Muscle of arm (tissue), 12 donors: ENCODE results near the gene RPL10A. TPM values are rescaled to one million over a fixed set of nuclear protein-coding genes. Genes with fewer than 3 reads are reported as not detected.
A peak's percentile ranks its signal among the peaks of the same experiment; 100 is the strongest.

ENCODE experiments used
- DNase-seq: peaks from one replicate; pipeline ENCODE4 v3.0.0-alpha.2; 2013
- polyA plus RNA-seq, 12 donors: library from polyadenylated mRNA; unstranded; fragments of 120-200 nt; gene quantifications; one replicate each; pipeline ENCODE4 v1.2.1, GENCODE V29; 2013; ENCODE audit not compliant: insufficient read length in 12 of 12

The RPL10A gene
- polyA plus RNA-seq, 12 donors, result 2,007 to 3,850 (median 2,490) TPM

DNA sequence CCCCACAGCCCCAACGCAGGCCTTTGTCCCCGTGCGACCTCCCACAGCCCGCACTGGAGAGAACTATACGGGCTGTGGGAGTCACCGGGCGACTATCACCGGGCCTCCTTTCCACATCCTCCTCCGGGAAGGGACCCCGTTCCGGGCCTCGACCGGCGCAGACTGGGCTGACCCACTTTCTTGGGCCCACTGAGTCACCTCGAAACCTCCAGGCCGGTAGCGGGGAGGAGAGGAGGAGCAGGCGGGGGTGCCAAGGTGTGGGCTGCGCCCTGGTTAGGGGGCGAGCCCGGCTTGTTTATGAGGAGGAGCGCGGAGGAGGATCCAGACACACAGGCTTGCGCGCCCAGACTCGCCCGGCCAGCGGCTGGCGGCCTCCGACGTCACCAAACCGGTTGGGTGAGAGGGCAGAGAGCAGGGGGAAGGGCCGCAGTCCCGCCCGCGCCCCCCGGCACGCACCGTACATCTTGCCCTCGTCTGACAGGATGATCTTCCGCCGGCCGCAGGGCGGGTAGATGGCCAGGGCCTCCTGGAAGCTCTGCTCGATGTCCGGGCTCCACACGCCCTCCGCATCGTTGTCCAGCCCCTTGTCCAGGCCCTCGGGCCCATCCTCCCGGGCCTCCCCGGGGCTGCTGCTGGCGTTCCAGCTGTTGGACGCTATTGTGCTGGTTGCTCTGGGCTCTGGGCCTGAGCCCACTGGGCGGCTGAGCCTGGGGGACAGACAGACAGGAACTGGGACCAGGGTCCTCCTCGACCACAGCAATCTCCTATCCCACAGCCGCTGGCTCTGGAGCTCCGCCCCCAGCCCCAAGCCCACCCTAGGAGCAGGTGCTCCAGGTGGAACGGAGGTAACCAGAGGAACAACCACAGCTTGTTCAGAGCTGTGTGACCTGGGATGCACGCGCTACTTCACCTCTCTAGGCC is 18.1 kb downstream of the RPL10A start:
- DNase-seq, result no peak

DNA sequence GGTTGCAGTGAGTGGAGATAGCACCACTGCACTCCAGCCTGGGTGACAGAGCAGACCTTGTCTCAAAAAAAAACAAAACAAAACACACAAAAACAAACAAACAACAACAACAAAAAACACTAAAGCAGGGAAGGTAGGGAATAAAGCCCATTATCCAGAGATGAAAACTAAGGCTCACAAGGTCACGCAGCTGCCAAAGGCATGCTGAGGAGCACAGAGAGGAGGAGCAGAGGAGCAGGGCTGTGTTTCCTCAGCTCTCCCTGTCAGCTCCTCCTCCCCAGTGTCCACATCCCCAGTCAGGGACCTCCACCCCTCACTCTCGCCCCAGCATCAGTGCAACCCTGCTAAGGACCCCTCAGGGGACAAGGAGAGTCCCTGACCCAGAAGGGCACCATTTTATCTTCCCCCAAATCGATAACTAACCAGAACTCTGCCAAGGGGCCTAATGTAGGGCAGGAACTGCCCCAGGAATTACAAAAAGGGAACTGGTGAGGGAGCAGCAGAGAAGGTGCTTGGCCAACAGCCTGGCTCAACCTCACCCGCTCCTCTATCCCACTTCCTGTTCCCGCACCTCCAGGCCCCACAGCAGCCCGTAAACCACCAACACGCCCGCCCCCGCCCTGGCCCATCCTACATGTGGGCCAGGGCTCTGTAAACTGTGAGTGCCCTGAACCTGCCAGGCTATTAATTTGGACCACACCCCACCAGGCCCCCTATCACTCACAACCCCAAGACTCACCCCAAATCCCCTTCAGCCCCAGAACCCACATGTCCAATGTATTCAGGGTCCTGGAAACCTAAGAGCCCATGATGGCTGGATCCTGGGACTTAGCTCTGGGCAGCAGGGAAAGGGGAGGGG is 19.7 kb downstream of the RPL10A start:
- DNase-seq, result no peak

DNA sequence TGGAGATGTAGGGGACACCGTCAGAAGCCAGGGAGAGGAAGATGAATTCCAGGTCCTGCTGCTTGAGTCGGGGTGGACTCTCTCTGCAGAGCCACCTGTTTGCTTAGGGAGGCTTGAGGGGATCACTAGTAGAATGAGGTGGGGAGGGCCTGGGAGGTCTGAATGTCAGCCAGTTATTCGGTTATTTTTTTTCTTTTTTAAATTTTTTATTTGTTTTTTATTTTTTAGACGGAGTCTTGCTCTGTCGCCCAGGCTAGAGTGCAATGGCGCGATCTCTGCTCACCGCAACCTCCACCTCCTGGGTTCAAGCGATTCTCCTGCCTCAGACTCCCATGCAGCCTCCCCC is 20.3 kb downstream of the RPL10A start:
- DNase-seq, result no peak

DNA sequence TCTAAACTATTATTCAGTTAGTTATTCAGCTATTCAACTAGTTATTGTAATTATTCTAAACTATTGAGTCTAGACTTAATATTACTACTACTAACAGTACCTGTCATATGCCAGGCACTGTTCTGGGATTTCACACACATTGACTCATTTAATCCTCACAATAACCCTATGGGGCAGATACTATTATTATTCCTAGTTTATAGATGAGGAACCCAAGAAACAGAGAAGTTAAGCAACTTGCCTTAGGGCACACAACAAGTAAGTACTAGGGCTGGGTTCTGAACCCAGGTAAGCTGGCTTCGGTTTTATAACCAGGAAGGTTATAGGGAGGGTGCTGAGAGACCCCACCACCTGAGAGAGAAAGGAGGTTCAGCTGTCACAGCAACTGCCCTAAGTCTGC is 20.9 kb downstream of the RPL10A start:
- DNase-seq, result no peak

DNA sequence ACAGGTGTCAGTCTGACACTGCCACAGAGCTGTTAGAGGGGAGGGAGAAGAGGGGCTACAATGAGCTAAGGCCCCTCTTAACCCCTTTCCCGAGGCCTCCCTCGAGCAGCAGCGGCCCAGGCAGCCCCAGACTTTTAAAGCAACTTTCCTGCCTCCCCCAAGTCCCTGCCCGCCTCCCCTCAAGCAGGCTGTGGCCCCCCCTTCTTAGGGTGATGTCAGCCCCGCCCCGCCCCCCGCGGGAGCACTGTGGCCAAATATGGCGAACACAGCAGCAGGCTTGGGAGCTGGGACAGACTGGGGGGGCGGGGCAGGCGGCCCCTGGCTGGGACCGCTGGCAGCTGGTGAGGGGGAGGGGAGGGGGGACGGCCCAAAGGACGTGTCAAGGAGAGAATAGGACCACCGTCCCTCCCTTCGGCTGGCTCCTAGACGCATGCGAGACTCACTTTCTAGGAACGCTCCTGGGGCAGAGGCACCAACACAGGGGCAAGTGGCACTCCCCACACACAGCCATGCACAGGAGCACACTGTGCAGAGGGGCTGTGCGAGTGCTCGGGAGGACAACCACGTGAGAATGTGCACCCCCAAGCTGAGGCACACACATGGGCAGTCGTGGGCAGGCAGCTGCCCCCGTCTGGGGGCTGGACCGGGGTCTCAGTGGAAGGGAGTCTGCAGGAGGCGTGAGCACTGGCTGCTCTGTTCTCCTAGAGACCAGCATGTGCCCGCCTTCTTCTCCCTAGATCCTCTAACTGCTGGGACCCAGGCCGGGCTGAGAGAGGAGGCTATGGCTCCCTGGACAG is 22.0 kb downstream of the RPL10A start:
- DNase-seq, result peak; percentile 73

DNA sequence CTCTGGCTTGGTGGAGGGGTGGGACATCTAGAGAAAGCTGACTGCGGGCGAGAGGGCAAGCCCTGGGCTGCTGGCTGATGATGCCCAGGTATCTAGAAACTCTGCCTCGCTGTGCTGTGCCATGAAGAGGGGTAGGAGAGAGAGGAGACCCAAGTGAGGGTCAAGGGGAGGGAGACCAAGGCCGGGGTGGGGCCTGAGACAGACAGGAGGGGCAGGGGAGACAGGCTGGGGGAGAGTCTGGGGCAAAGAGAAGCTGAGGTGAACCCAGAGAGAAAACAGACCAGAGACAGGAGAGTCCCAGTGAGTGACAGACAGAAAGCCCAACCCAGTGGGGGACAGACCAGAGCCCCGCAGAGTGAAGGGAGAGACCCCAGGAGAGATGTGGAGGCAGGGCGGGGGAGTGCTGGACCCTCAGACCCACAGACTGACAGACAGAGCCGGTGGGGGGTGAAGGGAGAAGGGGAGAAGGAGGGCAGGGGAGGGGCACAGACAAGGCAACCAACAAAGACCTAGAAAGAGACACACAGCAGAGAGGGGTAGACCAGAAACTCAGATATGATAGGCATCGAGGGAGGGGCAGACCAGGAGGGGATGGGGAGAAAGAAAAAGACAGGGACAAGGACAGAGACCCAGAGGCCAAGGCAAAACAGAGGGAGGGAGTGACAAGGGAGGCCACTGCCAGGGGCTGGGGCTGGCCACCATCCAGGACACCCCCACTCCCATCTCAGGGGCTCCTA is 22.8 kb downstream of the RPL10A start:
- DNase-seq, result no peak

DNA sequence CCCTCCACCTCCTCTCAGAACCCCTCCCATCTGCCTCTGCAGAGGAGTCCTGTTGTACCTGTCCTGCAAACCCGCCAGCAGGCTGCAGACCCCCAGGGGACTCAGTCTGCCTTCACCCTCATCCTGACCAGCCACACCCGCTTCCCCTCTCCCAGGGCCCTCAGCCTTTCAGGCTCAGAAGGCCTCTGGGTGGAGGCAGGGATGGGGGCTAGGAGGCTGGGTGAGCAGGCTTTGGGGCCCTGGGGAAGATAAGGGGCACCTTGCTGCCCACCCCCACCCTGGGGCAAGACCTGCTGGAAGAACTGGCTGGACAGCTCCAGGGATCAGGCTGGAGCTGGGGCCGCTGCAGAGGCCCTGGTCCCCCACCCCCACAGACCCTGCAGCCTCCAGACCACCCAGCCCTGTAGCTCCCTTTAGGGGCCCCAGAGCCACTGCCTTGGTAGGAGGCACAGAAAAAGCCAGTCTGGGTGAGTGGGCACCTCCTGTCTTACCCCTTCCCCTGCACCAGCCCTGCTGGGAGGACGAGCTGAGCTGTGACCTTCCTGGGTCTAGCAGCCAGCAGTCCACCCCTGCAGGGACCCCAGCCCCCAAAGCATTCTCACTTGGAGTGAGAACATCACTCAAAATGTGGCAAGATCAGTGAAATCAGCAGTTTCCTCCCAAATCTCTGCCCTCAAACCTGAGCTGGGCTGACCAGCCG is 23.5 kb downstream of the RPL10A start:
- DNase-seq, result no peak

DNA sequence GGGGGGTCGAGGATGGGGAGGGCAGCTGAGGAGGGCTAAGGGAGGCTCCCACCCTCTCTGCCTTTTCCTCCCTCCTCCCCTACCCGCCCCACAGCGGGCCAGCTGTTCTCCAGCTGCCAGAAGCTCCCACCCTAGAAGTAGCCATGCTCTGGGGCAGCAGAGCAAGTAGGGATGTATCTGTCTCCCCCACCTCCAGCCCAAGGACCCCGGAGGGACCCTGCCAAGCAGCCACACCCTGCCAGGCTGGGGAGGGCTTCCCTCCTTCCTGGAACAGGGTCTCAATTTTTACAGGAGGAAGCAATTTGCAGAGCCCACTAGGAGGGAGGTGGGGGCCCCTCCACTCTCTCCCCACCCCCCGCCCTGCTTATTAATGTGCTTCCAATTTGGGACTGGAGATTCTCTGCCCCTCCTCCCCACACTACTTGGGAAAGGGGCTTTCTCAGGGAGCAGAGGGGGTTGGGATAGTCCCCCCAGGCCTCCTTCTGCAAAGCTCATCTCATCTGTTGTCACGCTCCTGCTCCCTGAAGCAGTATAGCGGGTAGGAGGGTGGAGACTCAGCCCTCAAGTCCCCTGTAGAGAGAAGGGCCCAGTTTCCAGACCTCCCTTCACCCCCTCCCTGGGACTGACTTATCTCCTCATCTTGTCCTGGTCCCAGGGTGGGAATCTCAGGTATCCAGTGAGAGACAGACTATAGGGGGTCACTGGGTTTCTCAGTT is 24.2 kb downstream of the RPL10A start:
- no peak for DNase-seq

DNA sequence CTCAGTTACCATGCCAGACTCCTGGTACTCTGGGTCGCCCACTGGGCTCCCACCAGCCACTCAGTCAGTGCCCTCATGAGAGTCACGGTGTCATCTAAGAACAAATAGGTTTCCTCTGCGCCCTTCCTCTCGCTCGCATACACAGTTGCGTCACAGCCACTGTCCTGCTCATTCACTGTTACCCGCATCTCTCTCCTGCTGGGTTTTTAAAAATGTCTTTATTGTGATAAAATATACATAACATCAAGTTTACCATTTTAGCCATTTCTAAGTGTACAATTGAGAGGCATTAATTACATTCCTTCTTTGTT is 24.7 kb downstream of the RPL10A start:
- DNase-seq, result no peak

DNA sequence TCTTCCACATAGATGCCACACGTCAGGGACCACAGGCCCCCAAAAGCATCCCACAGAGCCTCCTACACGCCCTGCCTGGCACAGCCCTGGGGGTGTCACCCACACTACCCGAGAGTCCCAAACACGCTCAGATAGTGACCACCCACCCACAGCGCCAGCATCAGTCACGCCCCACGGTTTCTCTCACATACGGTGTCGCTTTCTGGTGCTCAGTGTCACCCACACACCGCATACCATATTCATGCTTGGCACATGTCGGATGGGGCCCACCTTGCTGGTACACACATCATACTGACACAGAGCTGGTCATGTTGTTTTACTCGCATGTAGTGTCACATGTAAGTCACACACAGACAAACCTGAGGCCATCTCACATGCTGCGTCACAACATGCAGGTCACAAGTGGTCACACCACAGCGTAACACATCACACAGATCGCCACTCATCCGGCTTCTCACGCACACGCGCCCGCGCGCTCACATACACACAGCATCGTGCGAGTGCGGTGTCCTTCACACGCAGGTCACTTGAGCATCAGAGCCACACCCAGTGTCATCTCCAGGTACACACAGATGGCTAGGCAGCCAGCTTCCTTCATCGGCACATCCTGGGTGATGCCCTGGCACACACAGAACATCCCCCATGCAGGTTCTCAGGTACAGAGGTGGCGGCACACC is 25.2 kb downstream of the RPL10A start:
- no peak for DNase-seq

DNA sequence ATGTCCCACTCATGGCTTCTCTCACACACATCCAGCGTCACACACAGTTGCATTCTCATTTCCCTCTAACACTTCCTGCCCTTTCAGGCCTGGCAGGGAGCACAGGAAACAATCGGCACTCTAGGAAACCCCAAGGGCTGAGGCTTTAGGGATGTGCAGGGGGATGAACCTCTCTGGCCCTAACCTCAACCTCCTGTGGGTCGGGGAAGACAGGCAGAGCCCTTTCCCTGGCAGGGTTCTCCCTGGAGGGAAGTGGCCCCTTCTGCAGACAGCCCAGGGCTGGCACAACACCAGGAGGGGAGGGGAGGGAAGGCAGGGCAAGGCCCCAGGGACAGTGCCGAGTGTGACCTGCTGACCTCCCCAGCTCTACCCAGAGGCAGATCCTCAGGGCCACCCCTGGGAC is 26.0 kb downstream of the RPL10A start:
- no peak for DNase-seq

DNA sequence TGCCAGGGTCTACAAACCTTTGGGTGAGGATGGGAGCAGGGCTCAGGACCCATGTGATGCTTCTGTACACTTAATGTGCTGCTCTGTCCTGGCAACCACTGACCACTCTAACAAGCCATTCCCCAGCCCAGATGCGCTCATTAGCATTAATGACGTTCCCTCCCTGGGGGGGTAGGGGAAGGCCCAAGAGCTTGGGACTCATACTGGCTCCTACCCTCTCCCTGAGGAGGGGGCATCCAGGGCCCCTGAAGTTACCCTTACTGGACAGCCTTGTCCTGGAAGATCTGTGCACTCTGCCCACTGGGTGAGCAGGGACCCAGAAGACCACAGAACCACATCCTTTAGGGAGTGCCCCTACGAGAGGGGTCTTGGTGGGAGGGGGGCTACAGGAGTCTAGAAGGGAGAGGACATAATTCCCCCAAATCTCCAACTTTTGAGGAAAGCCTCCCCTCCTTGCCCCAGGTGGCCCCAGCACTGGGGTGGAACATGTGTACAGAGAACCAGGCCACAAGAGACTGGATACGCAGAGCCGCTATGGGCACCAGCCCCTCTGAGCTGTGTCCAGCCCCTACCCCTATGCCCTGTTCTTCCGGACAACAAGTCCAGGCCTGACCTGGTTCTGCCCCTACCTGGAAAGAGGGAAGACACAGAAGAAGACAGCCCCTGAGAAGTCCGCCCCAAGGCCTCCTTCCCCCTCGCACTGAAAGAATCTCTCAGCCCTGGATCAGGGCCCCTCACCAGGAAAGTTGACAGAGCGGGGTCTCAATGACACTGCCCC is 27.2 kb downstream of the RPL10A start:
- DNase-seq, result no peak

DNA sequence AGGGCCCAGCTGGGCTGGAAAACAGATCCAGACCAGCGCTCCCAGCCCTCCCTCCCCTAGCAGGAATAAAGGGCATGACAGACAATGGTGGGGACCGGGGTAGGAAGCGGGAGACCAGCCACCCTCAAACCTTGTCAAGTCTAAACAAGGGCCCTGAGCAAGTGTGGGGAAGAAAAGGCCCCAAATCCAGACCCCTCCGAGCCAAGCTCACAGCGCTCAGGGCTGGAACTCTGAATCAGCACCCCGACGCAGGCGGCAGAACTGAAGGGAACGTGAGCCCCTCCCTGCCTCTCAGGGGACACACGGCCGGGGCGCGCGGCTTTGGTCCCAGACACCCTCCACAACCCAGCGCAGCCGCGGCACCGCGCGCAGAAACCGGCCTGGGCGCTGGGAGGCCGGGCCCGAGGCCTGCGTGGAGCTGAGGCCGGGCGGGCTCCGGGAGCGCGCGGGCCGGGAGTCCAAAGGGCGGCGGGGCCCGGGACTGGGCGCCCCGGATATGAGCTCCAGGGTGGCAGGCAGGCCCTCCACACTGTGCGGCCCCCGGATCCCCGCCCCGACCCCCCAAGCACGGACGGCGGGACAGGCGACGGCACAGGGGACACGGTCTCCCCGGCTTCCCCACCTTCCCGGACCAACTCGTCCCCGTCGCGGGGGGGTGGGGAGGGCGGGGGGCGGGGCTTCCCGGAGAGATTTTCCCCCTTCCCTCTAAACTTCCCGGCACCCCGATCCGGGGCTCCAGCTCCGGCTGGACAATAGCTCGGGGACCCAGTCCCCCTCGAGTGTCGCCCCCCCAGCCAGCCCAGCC is 28.0 kb downstream of the RPL10A start:
- DNase-seq, result no peak

DNA sequence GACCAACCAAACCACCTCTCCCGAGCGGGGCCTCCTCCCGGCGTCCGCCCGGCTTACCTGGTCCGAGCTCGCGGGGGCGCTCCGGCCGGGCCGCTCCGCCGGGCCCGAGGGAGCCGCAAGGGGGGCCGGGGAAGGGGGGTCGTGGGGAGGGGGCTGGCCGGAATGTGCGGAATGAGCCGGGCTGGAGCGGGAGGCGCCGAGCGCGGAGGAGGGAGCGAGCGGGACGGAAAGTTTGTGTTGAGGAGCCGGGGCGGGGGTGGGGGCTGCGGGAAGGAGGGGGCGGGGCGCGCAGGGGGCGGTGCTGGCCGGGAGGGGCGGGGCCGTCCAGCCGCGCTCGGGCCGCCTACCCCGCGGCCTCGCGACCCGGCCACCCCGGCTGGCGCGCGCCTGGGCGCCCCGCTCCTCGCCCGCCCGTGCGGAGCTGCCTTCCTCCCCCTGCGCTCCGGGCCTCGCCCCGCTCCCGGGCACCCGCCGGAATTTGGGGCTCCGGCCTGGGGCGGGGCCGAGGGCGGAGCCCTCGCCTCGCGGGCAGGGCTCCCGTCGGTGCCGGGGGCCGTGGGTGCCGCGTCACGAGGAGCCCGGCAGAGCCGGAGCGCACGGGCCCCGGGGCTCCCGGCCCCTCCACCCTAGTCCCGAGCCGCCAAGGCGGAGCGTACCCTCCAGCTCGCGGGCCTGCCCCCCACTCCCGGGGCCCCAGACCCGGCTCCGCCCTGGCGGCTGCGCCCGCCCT is 28.8 kb downstream of the RPL10A start, which contains the start of gene TEAD3:
TEAD3 (minus strand) TSS at position 239 of the 730 bp plus-strand sequence.
- DNase-seq, result no peak

DNA sequence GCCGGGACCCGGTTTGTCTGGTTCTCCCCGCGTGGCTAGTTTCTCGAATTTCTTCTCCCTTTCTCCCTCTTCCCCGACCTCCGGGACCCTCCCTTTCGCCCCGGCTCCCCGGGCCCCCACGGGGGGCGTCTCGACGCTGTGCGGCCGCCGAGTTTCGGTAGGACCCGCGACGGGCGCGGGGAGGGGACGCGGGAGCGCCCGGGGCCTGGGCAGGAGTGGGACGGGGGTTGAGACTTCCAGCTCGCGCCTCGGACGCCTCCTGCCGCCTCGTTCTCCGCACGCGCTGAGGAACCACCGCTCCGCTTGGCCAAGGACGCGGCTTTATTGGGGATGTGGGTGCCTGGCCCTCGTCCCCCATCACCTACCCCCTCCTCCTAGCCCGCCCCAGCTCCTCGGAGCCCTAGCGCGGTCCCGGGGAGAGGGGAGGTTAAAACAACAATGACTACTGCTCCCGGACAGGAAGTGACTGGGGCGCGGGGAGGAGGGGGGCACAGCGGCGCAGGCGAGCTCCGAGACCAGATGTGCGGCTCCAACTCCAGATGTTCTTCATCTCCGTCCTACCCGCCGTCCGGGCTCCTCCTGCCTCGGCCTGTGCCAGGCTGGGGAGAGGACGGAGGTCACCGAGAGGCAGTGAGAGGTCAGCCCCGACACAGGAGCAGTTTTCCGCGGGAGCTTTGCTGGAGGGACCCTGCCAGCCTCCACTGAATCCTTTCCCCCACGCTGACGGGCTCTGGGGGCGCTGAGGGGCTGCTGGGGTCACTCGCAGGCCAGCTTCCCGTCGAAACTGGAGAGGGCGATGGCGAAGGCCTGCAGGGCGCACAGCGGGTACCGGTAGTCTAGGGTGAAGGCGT is 29.6 kb downstream of the RPL10A start:
- peak; percentile 84 for DNase-seq

DNA sequence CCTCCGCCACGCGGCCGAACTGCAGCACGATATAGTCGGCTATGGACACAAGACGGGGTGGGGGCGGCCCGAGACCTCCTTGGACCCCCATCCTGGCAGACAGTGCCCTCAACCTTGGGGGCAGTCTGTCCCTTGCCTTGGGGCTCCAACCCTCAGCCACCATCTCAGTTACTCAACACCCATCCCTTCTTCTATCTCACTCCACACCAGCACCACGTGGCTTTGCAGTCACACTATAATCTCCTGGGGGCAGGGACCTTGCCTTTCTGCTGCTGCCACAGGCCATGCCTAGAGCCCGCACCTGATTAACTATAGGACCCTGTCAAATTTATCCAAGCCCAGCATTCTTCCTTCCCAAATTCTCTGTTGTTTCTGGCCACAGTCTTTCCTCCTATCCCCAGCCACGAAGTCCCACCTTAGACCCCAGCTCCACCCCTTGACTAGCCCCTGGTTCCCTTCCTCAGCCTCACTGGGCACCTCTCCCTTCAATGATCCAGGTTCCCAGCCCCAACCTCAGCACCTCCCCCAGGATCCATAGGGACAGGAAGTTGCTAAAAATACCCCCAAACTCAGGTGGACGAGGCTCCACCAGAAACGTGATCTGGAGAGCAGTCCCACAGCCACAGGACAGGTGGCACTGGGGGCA is 30.3 kb downstream of the RPL10A start:
- DNase-seq, result no peak
